GM19455 (cell line): Measurements from ENCODE around the gene TCEA2.
"Not testable (repeated sequence)": the region's sequence is repeated elsewhere in the genome, so short reads cannot be mapped to it uniquely, and the experiment has no call there.

Experiments used
- ATAC-seq: cut with Tn5 transposase; IDR thresholded peaks from one replicate; pipeline ENCODE4 v1.9.1; 2021; ENCODE audit not compliant: unreplicated experiment

The TCEA2 gene

GRCh38 chr20:64106435-64106961 lies 43.5 kb downstream of the TCEA2 start:
- ATAC-seq, result no peak

GRCh38 chr20:64106981-64107735 lies 44.2 kb downstream of the TCEA2 start, which contains the start of gene NPBWR2:
Gene NPBWR2 (minus strand): TSS chr20:64107565. CDS start chr20:64106831, 734 bp downstream.
- ATAC-seq, result no peak

- ATAC-seq, result no peak
These were observed 44.9 kb downstream of the TCEA2 start for GRCh38 chr20:64107736-64108457.

- ATAC-seq, result no peak
These were observed 46.0 kb downstream of the TCEA2 start for GRCh38 chr20:64108731-64109681.

GRCh38 chr20:64109831-64110391 lies 46.9 kb downstream of the TCEA2 start:
- no peak for ATAC-seq

- ATAC-seq, result no peak
These were observed 47.5 kb downstream of the TCEA2 start for GRCh38 chr20:64110411-64111068.

GRCh38 chr20:64111841-64112641 lies 49.0 kb downstream of the TCEA2 start:
- no peak for ATAC-seq

- ATAC-seq, result no peak
These were observed 49.9 kb downstream of the TCEA2 start for GRCh38 chr20:64112691-64113443.

- no peak for ATAC-seq
These were observed 50.4 kb downstream of the TCEA2 start for GRCh38 chr20:64113444-64113775.

GRCh38 chr20:64113796-64114355 lies 50.9 kb downstream of the TCEA2 start:
- ATAC-seq, result no peak

- no peak for ATAC-seq
These were observed 51.5 kb downstream of the TCEA2 start for GRCh38 chr20:64114356-64114971.

GRCh38 chr20:64115171-64115911 lies 52.3 kb downstream of the TCEA2 start:
- ATAC-seq, result no peak

- no peak for ATAC-seq
These were observed 53.0 kb downstream of the TCEA2 start for GRCh38 chr20:64116016-64116415.

- no peak for ATAC-seq
These were observed 53.8 kb downstream of the TCEA2 start for GRCh38 chr20:64116541-64117431.

- ATAC-seq, result not testable (repeated sequence)
These were observed 54.4 kb downstream of the TCEA2 start for GRCh38 chr20:64117432-64117777.

- no peak for ATAC-seq
These were observed 56.3 kb downstream of the TCEA2 start for GRCh38 chr20:64119301-64119680.
